GM23248 (cell line): ENCODE results near the gene TMEM267. TPM values are rescaled to one million over a fixed set of nuclear protein-coding genes. Genes with fewer than 3 reads are reported as not detected.
"Not testable (repeated sequence)": the region's sequence is repeated elsewhere in the genome, so short reads cannot be mapped to it uniquely, and the experiment has no call there.

ENCODE experiments used
- DNase-seq: peaks from one replicate; pipeline ENCODE4 v3.0.0-alpha.2; 2015
- H2AFZ ChIP-seq: fragments of 200-600 bp; sonication (generic); 2 replicates; pipeline ENCODE4 v1.6.1; 2016; ENCODE audit warnings: antibody characterized with exemption
- H3F3A ChIP-seq: fragments of 200-600 bp; sonication (generic); 2 replicates; pipeline ENCODE4 v1.6.1; 2016; ENCODE audit warnings: mild to moderate bottlenecking, antibody characterized with exemption, mixed run types; ENCODE audit not compliant: insufficient read depth
- H3K27ac ChIP-seq: fragments of 200-600 bp; sonication (generic); 2 replicates; pipeline ENCODE4 v1.5.1; 2016; ENCODE audit warnings: mild to moderate bottlenecking
- H3K27me3 ChIP-seq: fragments of 200-600 bp; sonication (generic); replicated peaks from 2 replicates; pipeline ENCODE4 v1.6.1; 2016; ENCODE audit warnings: mild to moderate bottlenecking; ENCODE audit not compliant: insufficient read depth
- H3K36me3 ChIP-seq: fragments of 200-600 bp; sonication (generic); 2 replicates; pipeline ENCODE4 v1.6.1; 2016; ENCODE audit warnings: low read depth, mild to moderate bottlenecking
- H3K4me1 ChIP-seq: fragments of 200-600 bp; sonication (generic); 2 replicates; pipeline ENCODE4 v1.6.1; 2016; ENCODE audit warnings: mild to moderate bottlenecking; ENCODE audit not compliant: insufficient read depth
- H3K4me2 ChIP-seq: fragments of 200-600 bp; sonication (generic); one replicate; pipeline ENCODE4 v1.6.1; 2016; ENCODE audit warnings: mild to moderate bottlenecking; ENCODE audit not compliant: unreplicated experiment
- H3K4me3 ChIP-seq: fragments of 200-600 bp; sonication (generic); 2 replicates; pipeline ENCODE4 v1.5.1; 2016; ENCODE audit warnings: mild to moderate bottlenecking
- H3K79me2 ChIP-seq: fragments of 200-600 bp; sonication (generic); 2 replicates; pipeline ENCODE4 v1.6.1; 2016; ENCODE audit warnings: mild to moderate bottlenecking; ENCODE audit not compliant: insufficient read depth
- H3K9ac ChIP-seq: fragments of 200-600 bp; sonication (generic); 2 replicates; pipeline ENCODE4 v1.6.1; 2016; ENCODE audit warnings: mild to moderate bottlenecking
- H3K9me2 ChIP-seq: fragments of 200-600 bp; sonication (generic); 2 replicates; pipeline ENCODE4 v1.6.1; 2016; ENCODE audit warnings: mixed run types, mild to moderate bottlenecking, moderate library complexity; ENCODE audit not compliant: insufficient read depth
- H3K9me3 ChIP-seq: fragments of 200-600 bp; sonication (generic); one replicate; pipeline ENCODE4 v1.6.1; 2017; ENCODE audit warnings: low read depth
- H4K20me1 ChIP-seq: fragments of 200-600 bp; sonication (generic); 2 replicates; pipeline ENCODE4 v1.6.0; 2016; ENCODE audit not compliant: insufficient read depth
- EZH2 ChIP-seq: fragments of 200-600 bp; sonication (generic); IDR thresholded peaks from 2 replicates; pipeline ENCODE4 v1.6.1; 2018; ENCODE audit warnings: antibody characterized with exemption, mild to moderate bottlenecking; ENCODE audit not compliant: insufficient read depth, poor library complexity, severe bottlenecking
- EZH2phosphoT487 ChIP-seq: fragments of 200-600 bp; sonication (generic); IDR thresholded peaks from 2 replicates; pipeline ENCODE4 v1.6.1; 2018; ENCODE audit warnings: antibody characterized with exemption, moderate library complexity, mild to moderate bottlenecking, low read depth; ENCODE audit not compliant: insufficient read depth
- WGBS, 2 experiments: methylation state at CpG; one replicate each; pipeline ENCODE4 v1.1.6; 2015 to 2017; ENCODE audit warnings: low lambda C conversion rate in 2 of 2, low coverage in 1 of 2; ENCODE audit errors: missing lambda C conversion rate in 2 of 2; 5-methylcytosine and 5-hydroxymethylcytosine counted together
- in situ Hi-C: fragments of 300-500 bp; cut with MboI; formaldehyde crosslinking; loops from 2 replicates; pipeline ENCODE4 v1.15.0; 2020
- polyA plus RNA-seq: library from polyadenylated mRNA; unstranded; fragments of >200 nt; fragmentation: Nextera tagmentation; extraction: Ambion mirVana; gene quantifications from 2 replicates; pipeline ENCODE4 v1.2.1, GENCODE V29; 2016
- total RNA-seq: library from RNA; depleted of rRNA; stranded (reverse); fragments of >200 nt; shearing (Covaris generic); gene quantifications from 2 replicates; pipeline ENCODE4 v1.2.3, GENCODE V29; 2014

TMEM267 gene
- total and polyA plus RNA-seq, 2 experiments from 2014 or later: 41.1 to 47.2 TPM

DNA sequence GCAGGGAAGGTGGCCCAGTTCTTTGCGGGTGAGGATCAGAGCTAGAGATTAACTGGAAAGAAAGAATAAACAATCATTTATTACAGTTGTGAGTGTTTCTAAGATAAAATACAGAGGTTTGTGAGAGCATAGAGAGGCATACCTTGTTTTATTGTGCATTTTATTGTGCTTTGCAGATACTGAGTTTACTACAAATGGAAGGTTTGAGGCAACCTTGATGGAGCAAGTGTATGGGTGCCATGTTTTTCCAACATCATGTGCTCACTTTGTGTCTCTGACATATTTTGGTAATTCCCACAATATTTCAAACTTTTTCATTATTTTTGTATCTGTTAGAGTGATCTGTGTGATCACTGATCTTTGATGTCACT, 32.0 kb upstream of the TMEM267 start:
- 75 to 92% methylated on average over 1 of the region's 1 CpG for WGBS, 2 experiments
- TF ChIP-seq EZH2: no peak
- no peak for TF ChIP-seq EZH2phosphoT487
- peak overlapping the region; percentile 99 for H3K4me2 ChIP-seq
- H3K36me3 ChIP-seq: no peaks in the 10 kb centered on the region
- no peaks in the 10 kb centered on the region for H3K9me3 ChIP-seq
- H2AFZ ChIP-seq: peak overlapping the region; percentile 98
- peak; percentile 5 for DNase-seq
- H3K4me3 ChIP-seq: peak overlapping the region; percentile 90
- no peaks in the 10 kb centered on the region for H4K20me1 ChIP-seq
- H3K9ac ChIP-seq: peak overlapping the region; percentile 98
- peak overlapping the region; percentile 99 for H3K27ac ChIP-seq
- peaks cover 16% of the 10 kb centered on the region for H3K4me1 ChIP-seq
- no peaks in the 10 kb centered on the region for H3K9me2 ChIP-seq
- H3F3A ChIP-seq: peaks cover 11% of the 10 kb centered on the region
- peaks cover 24% of the 10 kb centered on the region for H3K79me2 ChIP-seq
- H3K27me3 ChIP-seq: no peaks in the 10 kb centered on the region
- in situ Hi-C loops: no loop called here

DNA sequence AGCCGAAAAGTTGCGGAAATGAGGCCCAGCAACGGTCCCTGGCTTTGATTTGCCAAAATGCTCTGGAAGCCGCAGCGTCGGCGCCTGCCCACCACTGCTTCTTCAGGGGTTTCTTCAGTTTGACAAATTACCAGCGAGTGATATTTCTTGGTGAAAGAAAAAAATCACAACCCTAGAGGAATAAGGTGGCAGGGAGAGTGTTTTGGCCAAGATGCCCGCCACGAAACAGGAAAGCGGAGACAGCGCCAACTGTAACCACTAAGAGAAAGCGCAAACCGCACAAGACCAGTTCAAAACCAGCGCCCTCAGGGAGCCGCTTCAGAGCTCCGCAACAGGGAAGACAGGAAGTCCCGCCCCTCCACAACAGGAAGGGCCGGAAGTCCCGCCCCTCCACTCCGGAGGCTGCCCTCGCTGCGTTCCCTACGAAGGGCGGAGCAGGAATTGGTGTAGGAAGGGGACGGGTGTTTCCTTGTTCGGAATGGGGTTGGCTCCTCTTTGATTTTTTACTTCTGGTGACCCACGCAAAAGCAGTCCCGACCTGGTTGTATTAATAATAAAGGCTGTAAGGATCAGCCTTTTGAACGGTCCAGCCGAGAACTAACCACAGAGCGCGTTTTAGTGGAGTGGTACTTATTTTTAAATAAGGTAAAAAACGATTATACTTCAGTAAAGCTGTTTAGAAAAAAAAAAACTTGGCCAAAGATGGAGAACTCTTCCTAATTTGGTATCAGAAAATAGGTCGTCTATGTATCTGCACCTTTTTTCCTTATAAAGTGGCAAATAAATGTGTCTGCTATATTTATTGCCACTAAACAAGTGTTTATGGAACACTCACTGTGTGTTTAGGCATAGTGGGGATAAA, 31.4 kb upstream of the TMEM267 start, which contains the start of gene C5orf34:
Gene C5orf34, minus strand, starts transcription at position 333 of the 862 bp plus-strand sequence. CDS start 5,809 bp downstream, outside the sequence.
- Histone ChIP-seq H3K79me2 (peaks cover 28% of the 10 kb centered on the region), H3K9me3 (no peaks in the 10 kb centered on the region), H3K4me2 (peak within 1 kb of the TSS; percentile 99), H4K20me1 (no peaks in the 10 kb centered on the region), H3K9ac (peak within 1 kb of the TSS; percentile 98), H3K4me1 (peaks cover 16% of the 10 kb centered on the region), H2AFZ (peak within 1 kb of the TSS; percentile 98), H3K9me2 (no peaks in the 10 kb centered on the region), H3K36me3 (no peaks in the 10 kb centered on the region), H3K27me3 (no peaks in the 10 kb centered on the region), H3K27ac (peak within 1 kb of the TSS; percentile 99), H3K4me3 (peak within 1 kb of the TSS; percentile 90), H3F3A (peaks cover 11% of the 10 kb centered on the region)
- TF ChIP-seq EZH2phosphoT487 (no peak), EZH2 (no peak)
- peak; percentile 99 for DNase-seq
- 1 to 2% methylated on average over 35 of the region's 35 CpGs for WGBS, 2 experiments
- in situ Hi-C loops: no loop called here

DNA sequence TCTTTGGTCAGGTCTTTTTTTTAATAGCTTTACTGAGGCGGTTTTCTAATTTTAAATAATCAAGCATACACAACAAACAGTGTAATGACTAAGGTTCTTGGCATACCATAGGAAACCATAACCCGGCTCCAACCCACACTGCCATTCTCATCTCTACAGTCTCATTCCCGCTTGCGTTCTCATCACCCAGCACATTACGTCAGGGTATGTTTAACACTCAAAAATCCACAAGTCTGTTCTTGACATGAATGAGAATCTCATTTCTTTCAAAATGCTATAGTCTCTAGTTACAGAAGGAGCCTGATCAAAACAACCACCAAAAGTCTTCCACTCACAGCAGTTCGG, 30.8 kb upstream of the TMEM267 start:
- TF ChIP-seq EZH2: no peak
- TF ChIP-seq EZH2phosphoT487: no peak
- peaks cover 11% of the 10 kb centered on the region for H3F3A ChIP-seq
- peak; percentile 93 for DNase-seq
- H3K4me3 ChIP-seq: peak overlapping the region; percentile 90
- H3K36me3 ChIP-seq: no peaks in the 10 kb centered on the region
- in situ Hi-C loops: no loop called here
- H3K9me2 ChIP-seq: no peaks in the 10 kb centered on the region
- peak overlapping the region; percentile 98 for H3K9ac ChIP-seq
- no peaks in the 10 kb centered on the region for H3K9me3 ChIP-seq
- H3K27ac ChIP-seq: peak overlapping the region; percentile 99
- peak overlapping the region; percentile 98 for H2AFZ ChIP-seq
- H3K79me2 ChIP-seq: peaks cover 30% of the 10 kb centered on the region
- 1 to 2% methylated on average over 6 of the region's 6 CpGs for WGBS, 2 experiments
- H3K27me3 ChIP-seq: no peaks in the 10 kb centered on the region
- H4K20me1 ChIP-seq: no peaks in the 10 kb centered on the region
- peak overlapping the region; percentile 99 for H3K4me2 ChIP-seq
- peaks cover 16% of the 10 kb centered on the region for H3K4me1 ChIP-seq

DNA sequence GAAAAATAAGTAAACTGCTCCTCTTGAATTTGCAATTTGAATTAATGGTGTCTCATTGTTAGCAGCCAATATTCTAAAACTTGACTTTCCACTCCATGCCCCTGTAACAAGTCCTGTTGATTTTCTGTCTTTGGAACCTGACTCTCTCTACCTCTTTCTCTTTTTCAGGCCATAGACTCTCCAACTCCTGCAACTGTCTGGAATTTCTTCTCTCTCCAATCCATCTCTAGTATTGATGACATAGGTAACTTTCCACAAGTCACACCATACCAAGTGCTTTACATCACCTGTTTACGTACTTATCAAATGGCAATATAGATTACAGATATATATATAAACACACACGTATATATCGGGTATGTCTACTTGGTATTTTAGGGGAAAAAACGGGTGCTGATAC, 30.4 kb upstream of the TMEM267 start:
- Histone ChIP-seq H3F3A (peaks cover 11% of the 10 kb centered on the region), H4K20me1 (no peaks in the 10 kb centered on the region), H3K27me3 (no peaks in the 10 kb centered on the region), H2AFZ (peak overlapping the region; percentile 98), H3K4me2 (peak overlapping the region; percentile 99), H3K9me3 (no peaks in the 10 kb centered on the region), H3K9me2 (no peaks in the 10 kb centered on the region), H3K9ac (peak overlapping the region; percentile 98), H3K4me3 (peak overlapping the region; percentile 90), H3K79me2 (peaks cover 34% of the 10 kb centered on the region), H3K36me3 (no peaks in the 10 kb centered on the region; the same call in 1 of the 2 replicates), H3K4me1 (peaks cover 16% of the 10 kb centered on the region), H3K27ac (peak overlapping the region; percentile 99)
- peak; percentile 21 for DNase-seq
- WGBS, 2 experiments: 1 to 3% methylated on average over 4 of the region's 4 CpGs
- TF ChIP-seq EZH2phosphoT487 (no peak), EZH2 (no peak)
- in situ Hi-C loops: no loop called here

DNA sequence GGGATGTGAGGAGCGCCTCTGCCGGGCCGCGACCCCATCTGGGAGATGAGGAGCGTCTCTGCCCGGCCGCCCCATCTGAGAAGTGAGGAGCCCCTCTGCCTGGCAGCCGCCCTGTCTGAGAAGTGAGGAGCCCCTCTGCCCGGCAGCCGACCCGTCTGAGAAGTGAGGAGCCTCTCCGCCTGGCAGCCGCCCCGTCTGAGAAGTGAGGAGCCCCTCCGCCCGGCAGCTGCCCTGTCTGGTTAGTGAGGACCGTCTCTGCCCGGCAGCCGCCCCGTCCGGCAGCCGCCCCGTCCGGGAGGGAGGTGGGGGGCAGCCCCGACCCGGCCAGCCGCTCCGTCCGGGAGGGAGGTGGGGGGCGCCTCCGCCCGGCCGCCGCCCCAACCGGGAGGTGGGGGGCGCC, 27.4 kb upstream of the TMEM267 start:
- H3K9ac ChIP-seq, H3K9me2 ChIP-seq, H3K36me3 ChIP-seq, H3K27ac ChIP-seq, H4K20me1 ChIP-seq, H2AFZ ChIP-seq, H3K27me3 ChIP-seq, H3K4me3 ChIP-seq, in situ Hi-C loops, H3K9me3 ChIP-seq, DNase-seq, H3K4me2 ChIP-seq: not testable (repeated sequence)
- Histone ChIP-seq H3K4me1 (peaks cover 16% of the 10 kb centered on the region), H3F3A (peaks cover 11% of the 10 kb centered on the region), H3K79me2 (peaks cover 45% of the 10 kb centered on the region)
- WGBS, 2 experiments: 94 to 100% methylated on average over 9 to 36 of the region's 36 CpGs
